Uterus (tissue), 2 donors: ENCODE results near the gene SYNPO.

Experiments used
- CTCF ChIP-seq, 4 experiments: fragments of 200-600 bp in 2 of 4; fragments of 450-650 bp in 2 of 4; sonication (generic) in 2 of 4; IDR thresholded peaks; one replicate each; pipeline ENCODE4 v1.5.1; 2016 to 2019; ENCODE audit warnings: antibody characterized with exemption in 4 of 4, mild to moderate bottlenecking in 2 of 4, moderate library complexity in 1 of 4
- POLR2A ChIP-seq, 2 donors: fragments of 450-650 bp; IDR thresholded peaks; one replicate each; pipeline ENCODE4 v1.6.1; 2016; ENCODE audit warnings: antibody characterized with exemption in 2 of 2, mild to moderate bottlenecking in 1 of 2, moderate library complexity in 1 of 2

GRCh38 chr5:150639377-150639692 lies 1.1 kb upstream of the SYNPO start:
- no peak for TF ChIP-seq CTCF (IDR thresholded peaks at IDR 0.05)
- no peak for TF ChIP-seq POLR2A (IDR thresholded peaks at IDR 0.05)
